Stimulated activated CD4-positive, alpha-beta T cell treated with anti-CD3 and anti-CD28 coated beads, TNF-alpha, amount 100 ng/mL, for 4 hours (primary cell): ENCODE measurements around the gene FNBP1.
"Not testable (repeated sequence)": the region's sequence is repeated elsewhere in the genome, so short reads cannot be mapped to it uniquely, and the experiment has no call there.

Experiments
- DNase-seq, 3 experiments: peaks; one replicate each; pipeline ENCODE4 v3.0.0-alpha.2; 2020; ENCODE audit warnings: low read depth in 3 of 3

The FNBP1 gene

DNA sequence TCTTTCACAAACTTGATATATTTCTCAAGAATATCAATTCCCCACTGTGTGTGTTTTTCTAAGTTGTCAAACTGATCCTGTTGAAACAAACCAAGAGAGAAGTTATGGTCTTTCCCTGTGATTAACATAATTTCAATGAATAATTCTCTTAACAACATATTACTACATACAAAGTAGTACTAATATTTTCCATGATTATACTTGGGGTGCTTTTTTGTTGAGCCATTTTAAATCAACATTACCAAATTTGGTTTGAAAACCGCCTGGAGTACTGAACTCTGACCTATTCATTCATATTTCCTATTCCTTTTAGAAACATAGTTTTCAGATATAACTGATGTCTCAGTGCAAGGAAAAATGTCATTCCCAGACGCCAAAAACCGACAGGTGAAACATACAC is 48.1 kb downstream of the FNBP1 start:
- DNase-seq, result no peak

DNA sequence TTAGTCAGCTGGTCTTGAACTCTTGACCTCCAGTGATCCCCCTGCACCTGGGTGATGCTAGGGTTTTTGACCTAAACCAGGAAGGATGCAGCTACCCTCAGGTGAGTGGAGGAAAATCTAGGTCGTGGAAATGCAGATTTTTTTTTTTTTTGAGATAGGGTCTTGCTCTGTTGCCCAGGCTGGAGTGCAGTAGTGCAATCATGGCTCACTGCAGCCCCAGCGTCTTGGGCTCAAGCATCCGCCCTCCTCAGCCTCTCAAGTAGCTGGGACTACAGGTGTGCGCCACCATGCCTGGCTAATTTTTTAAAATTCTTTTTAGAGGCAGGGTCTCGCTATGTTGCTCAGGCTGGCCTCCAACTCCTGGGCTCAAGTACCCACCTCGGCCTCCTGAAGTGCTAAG is 51.9 kb downstream of the FNBP1 start:
- DNase-seq, result not testable (repeated sequence)

DNA sequence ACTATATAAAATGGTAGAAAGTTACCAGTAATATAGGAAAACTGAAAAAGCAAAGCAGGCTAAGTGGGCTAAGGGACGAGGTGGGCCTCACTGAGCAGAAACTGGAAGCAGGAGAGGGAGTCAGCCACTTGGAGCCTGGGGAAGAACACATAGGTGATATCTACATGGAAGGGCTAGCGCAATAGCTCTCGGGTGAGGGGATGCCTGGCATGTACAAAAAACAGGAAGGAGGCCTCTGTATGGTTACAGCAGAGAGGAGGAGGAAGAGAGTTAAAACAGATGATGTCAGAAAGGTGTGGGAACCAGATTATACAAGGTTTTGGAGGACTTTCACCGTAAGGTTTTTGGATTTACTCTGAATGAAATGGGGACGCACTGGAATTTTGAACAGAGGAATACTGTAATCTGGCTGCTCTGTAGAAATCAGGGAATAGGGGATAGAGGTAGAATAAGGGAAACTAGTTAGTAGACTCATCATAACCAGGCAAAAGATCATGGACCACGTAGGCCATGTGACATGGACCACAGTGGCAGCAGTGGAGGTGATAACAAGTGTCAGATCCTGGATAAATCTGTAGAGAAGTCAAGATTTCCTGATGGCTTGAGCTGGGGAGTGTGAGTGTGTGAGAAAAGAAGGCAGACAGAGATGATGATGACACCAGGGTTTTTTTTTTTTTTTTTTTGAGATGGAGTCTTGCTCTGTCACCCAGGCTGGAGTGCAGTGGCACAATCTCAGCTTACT is 52.5 kb downstream of the FNBP1 start:
- DNase-seq, result no peak

DNA sequence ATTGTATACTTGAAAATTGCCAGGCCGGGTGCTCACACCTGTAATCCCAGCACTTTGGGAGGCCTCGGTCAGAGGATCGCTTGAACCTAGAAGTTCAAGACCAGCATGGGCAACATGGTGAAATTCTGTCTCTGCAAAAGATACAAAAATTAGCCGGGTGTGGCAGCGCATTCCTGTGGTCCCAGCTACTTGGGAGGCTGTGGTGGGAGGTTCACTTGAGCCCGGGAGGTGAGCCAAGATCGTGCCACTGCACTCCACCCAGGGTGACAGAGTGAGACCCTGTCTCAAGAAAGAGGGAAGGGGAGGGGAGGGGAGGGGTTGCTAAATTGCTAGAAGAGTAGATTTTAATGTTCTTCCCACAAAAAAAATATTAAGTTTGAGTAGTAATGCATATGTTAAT is 53.2 kb downstream of the FNBP1 start:
- DNase-seq, result no peak

DNA sequence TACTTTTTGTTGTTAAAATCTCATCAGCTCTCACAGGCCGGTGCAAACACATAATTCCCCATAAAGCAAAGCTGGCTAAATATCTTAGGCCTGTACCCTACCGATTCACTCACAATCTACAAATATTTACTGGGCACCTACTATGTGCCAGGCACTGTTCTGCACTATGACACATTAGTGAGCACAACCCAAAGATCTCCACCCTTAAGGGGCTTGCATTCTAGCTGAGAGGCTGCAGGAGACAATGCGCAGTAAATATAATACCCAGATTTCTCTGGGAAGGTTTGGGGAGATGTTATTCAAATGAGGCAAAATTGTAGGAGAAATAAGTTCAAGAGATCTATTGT is 53.7 kb downstream of the FNBP1 start:
- no peak for DNase-seq

DNA sequence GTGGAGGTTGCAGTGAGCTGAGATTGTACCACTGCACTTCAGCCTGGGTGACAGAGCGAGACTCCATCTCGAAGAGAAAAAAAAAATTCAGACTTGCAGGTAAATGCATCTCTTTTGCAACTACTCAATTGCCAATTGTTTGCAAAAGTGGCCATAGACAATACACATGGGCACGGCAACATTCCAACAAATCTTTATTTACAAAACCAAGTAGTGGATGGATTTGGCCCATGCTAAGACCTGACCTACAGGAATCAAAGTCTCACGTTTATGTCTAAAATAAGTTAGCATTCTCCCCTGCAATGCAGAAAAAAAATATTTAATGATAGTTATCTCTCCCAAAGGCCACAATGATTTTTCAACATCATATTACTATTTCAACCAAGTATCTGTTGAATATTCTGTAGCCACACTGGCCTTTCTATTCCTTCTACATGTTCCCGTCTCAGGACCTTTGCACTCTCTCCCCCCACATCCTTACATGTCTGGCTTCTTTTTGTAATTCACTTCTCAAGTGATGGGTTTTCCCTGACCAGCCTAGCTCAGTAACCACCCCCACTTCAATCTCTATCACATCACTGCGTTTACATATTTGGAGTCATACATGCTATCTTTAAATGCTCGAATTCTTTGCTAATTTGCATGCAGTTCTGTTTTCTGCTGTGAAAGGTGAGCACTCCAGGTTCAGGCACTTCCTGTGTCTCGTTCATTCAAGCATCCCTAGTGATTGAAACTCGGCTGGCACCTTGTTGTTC is 54.2 kb downstream of the FNBP1 start:
- no peak for DNase-seq

DNA sequence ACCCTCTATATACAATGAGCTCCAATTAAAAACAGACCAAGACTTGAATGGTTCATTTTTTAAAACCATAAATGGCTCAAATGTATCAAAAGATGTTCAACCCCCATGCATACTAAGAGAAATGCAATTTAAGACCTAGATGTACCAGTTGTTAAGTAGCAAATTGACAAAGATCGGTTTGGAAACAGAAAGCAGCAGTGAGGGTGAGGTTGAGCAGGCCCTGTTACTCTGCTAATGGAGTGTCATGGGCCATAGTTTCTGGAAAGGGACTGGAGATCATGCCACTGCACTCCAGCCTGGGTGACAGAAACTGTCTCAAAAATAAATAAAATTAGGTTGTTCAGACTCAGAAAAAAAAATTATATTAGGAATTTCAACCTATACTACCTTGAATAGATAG is 55.0 kb downstream of the FNBP1 start:
- DNase-seq, result no peak

DNA sequence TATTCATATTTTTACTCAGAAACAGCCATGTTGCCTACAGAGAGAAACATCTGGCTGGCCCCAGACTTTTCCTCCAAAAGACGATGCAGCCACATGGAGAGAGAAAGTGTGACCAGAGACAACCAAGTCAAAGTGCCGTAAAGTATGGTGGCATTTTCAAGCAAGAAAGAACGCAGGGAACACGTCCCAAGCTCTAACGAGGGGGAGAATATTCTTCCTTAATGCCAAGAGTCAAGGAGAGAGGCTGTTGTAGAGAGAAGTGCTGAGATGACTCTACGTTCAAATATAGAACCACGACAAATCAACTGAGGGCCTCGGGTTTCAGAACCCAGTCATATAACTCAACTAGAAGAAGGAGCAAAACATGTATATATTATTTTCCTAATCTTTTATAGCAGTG is 55.9 kb downstream of the FNBP1 start:
- DNase-seq, result no peak

DNA sequence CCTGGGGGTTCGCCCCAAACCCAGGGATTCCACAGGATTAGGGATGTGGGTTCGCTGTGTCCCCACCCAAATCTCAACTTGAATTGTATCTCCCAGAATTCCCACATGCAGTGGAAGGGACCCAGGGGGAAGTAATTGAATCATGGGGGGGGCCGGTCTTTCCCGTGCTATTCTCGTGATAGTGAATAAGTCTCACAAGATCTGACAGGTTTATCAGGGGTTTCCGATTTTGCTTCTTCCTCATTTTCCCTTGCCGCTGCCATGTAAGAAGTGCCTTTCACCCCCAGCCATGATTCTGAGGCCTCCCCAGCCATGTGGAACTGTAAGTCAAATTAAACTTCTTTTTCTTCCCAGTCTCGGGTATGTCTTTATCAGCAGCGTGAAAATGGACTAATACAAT is 58.4 kb downstream of the FNBP1 start:
- not testable (repeated sequence) for DNase-seq

DNA sequence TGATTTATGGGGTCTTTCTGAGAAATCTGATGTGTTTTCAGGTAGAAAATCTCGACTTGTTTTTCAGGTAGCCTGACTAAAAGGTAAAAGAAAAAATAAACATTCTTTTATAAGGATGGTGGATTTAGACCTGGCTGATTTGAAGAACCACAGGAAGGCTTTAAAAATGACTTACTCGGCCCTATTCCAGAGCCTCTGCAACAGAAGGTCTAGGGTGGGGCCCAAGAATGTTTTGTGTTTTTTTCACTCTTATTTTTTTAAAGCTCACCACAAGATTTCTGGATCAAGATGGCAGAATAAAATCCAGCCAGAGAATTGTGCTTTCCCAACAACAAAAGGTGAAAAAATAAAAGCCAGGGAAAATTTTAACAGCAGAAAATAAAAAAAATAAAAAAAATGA is 59.1 kb downstream of the FNBP1 start:
- no peak for DNase-seq

DNA sequence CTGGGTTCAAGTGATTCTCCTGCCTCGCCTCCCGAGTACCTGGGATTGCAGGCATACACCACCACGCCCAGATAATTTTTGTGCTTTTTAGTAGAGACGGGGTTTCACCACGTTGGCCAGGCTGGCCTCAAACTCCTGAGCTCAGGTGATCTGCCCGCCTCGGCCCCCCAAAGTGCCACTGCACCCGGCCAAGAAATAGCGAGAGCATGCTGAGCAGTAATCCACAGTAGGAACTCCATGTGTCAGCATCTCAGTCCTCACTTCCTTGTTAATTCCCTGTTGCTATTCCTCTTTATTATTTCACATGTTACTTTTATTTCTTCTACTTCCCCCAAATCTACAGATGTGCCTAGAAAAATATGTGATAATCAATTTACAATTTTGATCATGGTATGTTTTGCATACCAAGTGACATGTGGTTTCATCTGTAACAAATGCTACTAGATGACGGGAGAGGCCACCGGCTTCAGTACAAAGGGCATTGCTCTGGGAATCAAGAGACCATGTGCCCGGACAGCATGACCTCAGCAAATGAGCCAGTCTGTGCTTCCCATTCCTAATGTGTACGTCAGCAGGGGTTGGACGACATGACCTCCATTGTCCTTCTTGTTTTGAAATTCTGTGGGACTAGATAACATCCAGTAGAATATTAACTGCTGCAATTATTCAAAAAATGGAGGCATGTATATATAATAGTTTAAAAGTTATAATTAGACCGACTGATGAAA is 61.6 kb downstream of the FNBP1 start:
- no peak for DNase-seq

DNA sequence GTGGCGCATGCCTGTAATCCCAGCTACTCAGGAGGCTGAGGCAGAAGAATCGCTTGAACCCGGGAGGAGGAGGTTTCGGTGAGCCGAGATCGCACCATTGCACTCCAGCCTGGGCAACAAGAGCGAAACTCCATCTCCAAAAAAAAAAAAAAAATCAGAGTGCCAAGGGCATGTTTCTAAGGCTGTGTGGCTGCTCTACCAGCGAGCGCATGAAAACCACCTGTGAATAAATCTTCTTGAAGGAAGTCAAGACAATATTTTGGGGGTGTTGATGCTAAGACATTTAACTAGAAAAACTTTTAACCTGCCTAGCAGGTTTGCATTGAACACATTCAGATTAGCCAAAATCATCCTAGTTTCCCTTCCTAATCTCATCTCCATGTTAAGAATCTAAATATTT is 62.8 kb downstream of the FNBP1 start:
- DNase-seq, result not testable (repeated sequence)

DNA sequence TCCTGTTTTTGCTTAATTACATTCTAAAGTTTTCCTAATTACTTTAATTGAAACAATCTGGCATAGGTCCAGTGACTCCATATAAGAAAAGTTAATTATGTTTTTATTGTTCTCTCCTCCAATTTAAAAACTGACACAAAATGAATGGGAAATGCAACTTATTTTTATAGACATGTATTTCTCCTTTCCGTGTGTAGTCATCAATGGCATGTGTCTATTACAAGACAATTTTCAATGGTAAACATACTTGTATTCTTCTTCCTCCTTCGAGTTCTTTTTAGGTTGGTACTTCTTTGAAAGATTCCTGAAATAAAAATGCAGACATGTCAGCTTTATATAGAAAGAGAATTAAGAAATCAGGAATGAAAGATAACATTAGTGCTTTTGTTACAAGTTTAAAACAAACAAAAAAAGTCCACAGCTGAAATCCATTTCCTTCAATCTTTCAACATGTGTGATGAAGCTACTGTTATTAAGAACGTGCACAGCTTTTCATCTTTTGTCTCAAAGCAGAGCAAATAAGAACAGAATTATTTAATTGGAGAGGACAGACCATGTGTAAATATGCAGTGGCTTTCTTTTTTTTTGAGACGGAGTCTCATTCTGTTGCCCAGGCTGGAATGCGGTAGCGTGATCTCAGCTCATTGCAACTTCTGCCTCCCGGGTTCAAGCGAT is 63.8 kb downstream of the FNBP1 start:
- no peak for DNase-seq

DNA sequence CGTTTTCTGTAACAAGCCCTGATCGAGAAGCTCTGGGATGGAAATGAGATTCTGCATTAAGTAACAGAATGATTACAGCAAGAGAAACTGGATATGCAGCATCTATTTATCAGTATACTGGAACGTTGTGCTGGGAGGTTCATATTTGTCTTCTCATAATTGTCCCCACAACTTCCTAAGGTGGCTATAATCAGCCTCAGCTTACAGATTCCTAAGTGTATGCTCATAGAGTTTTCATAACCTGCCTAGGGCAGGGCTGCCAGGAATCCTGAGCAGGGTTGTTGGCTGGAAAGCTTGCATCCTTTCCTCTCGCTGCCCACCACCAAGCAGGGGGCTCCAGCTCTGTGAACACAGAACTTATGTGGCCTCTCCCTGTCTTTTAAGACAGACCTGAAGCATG is 70.2 kb downstream of the FNBP1 start:
- no peak for DNase-seq

DNA sequence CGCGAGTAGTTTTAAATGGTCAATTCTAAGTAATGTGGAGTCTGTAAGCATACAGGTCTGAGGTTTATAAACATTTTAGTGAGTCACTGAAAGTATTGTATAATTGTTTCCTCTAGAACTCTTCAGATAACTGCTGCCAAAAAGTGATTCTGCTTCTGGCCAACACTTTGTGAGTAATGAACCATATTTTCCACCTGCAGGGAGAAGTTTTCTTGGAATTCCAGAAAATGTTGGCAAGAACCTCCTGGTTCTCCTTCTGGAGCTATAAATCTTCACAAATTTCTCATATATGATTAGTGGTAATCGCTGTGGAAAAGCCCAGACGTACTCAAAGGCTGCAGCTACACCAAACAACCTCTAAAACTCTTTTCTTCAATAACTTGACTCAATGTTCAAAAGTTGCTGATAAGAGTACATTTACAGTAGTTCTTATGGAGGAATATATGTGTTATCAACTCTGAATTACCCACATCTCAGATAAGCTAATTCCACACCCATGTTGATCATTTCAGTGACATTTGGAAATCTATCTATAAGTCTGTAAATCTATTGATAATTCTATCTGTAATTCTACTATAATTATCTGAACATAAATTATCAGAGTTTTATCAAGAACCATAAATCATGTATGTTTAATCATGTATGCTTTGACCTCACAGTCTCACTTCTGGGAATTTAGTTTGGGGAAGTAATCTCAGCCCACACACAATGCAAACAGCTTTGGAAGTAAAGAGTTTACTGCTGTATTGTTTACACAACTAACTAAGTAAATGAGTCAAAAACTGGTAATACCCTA is 74.1 kb downstream of the FNBP1 start:
- no peak for DNase-seq

DNA sequence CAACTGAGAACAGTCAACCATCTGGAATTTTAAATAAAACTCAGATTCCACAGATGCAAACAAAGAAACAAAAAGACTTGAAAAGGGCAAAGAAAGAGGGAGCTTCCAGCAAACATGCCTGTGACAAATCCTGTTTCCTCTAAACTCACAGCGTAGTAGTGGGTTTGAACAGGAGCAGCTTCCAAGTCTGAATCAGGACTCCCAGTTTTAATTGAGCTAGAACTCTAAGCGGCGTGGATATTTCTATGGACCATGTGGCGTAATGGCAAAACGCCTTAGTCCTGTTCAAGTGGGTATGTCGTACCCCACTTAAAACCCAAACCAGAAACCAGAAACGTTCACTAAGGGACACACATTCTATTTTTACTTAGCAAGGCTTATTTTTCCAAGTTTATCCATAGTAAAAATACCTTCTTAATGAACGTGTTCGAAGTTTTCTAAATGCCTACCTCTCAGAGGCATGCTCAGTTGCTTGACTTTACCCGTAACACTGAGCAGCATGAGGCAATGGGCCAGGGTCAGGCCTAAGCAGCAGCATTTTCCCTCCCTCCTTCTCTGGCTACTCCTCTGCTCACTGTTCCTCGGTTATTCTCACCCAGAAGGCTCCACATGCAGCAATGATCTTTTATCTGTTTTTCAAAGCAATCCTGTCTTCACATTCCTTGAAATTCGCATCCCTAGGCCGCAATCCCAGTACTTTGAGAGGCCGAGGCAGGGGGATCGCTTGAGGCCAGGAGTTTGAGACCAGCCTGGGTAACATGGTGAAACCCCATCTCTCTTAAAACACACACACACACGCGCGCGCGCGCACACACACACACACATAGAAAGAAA is 77.9 kb downstream of the FNBP1 start:
- DNase-seq, result no peak

DNA sequence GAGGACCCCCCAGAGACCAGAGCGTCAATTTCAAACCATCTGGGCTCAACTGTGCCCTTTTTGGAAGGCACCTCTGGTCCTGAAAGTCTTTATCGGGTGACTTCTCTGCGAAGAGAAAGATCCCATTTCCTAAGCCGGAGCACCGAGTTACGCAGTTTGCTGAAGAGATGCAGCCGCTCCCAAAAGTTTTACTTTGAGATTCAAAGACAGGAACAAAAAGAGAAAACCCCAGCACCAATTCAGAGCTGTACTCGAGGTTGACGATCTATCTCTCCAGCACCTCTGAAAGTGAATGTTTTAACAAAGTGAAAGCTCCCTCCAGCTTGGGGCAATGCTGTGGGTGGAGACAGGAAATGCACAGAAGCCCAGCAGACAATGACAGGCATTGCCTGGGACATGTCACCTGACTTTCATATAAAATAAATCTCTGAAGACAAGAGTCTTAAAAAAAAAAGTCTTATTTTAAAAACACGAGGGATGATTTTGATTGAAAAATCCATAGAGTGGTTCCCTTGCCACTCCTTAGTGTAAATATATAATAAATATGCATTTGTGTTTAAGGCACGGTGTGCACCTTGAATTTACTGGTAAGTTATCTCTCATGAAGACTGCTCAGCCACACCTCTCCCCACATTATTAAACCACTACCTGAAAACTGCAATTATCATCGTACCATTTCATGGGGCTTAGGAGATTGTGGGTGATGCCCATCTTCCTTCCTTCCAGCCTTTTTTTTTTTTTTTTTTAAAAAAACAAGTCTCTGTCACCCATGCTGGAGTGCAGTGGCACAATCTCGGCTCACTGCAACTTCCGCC is 79.9 kb downstream of the FNBP1 start:
- peak; percentile 21 to 54 (median 49) for DNase-seq

DNA sequence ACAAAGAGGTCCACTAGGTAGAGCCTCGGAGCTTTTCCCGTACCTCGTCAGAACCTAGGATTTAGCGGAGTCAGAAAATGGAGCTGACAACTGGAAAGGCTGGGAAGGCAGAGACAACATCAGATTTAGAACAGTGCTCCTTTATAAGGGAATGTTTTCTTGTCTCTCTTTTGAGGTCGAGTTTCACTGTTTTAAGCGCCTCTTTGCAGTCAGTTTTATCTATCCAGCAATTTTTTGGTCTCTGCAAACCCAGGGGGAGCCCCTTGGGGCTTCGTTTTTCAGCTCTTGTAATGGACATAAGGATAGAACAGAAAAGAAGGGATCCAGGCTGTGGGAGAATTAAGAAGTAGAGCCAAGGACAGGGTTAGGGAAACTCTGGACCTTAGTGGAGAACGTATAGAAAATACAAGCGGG is 80.5 kb downstream of the FNBP1 start:
- no peak for DNase-seq

DNA sequence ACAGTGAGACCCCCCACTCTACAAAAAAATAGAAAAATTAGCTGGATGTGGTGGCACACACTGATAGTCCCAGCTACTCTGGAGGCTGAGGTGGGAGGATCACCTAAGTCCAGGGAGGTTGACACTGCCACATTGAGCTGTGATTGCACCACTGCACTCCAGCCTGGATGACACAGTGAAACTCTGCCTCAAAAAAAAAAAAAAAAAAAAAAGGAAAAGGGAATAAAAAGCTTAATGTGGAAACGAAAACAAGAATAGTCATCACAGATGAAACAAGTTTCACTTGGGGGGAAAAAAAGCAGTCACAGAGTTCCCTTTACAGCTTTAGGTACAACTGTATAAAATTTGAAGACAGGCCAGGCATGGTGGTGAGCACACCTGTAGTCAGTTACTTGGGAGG is 84.2 kb downstream of the FNBP1 start:
- DNase-seq, result no peak
